Measurements from ENCODE around the gene C11orf97.

The C11orf97 gene

GRCh38 chr11:94513091-94513490 lies 830 bp downstream of the C11orf97 start:
- TF ChIP-seq CTCF (conservative IDR thresholded peaks at IDR 0.05; ENCODE audit: low read depth, low read length) = no peak

GRCh38 chr11:94515398-94515797 lies 3.1 kb downstream of the C11orf97 start:
- no peak overlapping the region for H3K4me3 ChIP-seq (ENCODE audit: low read depth, low read length)
- DNase-seq (ENCODE audit: low read depth) = no peak
- TF ChIP-seq CTCF (conservative IDR thresholded peaks at IDR 0.05; ENCODE audit: low read depth, low read length) = no peak

More at GRCh38 chr11:94513091-94513490, 830 bp downstream of the C11orf97 start:
- no peak for DNase-seq (ENCODE audit: low read depth)
- H3K4me3 ChIP-seq (ENCODE audit: low read depth, low read length) = no peak overlapping the region

- TF ChIP-seq CTCF (conservative IDR thresholded peaks at IDR 0.05; ENCODE audit: low read depth, low read length) = no peak
- no peak overlapping the region for H3K4me3 ChIP-seq (ENCODE audit: low read depth, low read length)
- DNase-seq (ENCODE audit: low read depth) = no peak
These were observed 4.5 kb downstream of the C11orf97 start for GRCh38 chr11:94516725-94517124.

- TF ChIP-seq CTCF (conservative IDR thresholded peaks at IDR 0.05; ENCODE audit: low read depth, low read length) = no peak
- H3K4me3 ChIP-seq (ENCODE audit: low read depth, low read length) = no peak overlapping the region
- DNase-seq (ENCODE audit: low read depth) = no peak
These were observed 6.0 kb downstream of the C11orf97 start for GRCh38 chr11:94518300-94518699.

- peak; percentile 62 for DNase-seq (ENCODE audit: low read depth)
- H3K4me3 ChIP-seq (ENCODE audit: low read depth, low read length) = no peak overlapping the region
- TF ChIP-seq CTCF (conservative IDR thresholded peaks at IDR 0.05; ENCODE audit: low read depth, low read length) = peak; percentile 64
These were observed 7.3 kb downstream of the C11orf97 start for GRCh38 chr11:94519478-94520084.

- no peak overlapping the region for H3K4me3 ChIP-seq (ENCODE audit: low read depth, low read length)
- DNase-seq (ENCODE audit: low read depth) = peak; percentile 62
- TF ChIP-seq CTCF (conservative IDR thresholded peaks at IDR 0.05; ENCODE audit: low read depth, low read length) = peak; percentile 72
These were observed 9.4 kb downstream of the C11orf97 start for GRCh38 chr11:94521684-94522083.

- H3K4me3 ChIP-seq (ENCODE audit: low read depth, low read length) = no peak overlapping the region
- DNase-seq (ENCODE audit: low read depth) = no peak
- TF ChIP-seq CTCF (conservative IDR thresholded peaks at IDR 0.05; ENCODE audit: low read depth, low read length) = no peak
These were observed 12.1 kb downstream of the C11orf97 start for GRCh38 chr11:94524341-94524740.
